Measurements from ENCODE around the gene FSHB.
A peak's percentile ranks its signal among the peaks of the same experiment; 100 is the strongest.

FSHB gene

GRCh38 chr11:30244265-30244664 is 13.5 kb downstream of the FSHB start:
- no peak overlapping the region for H3K4me3 ChIP-seq (ENCODE audit: low read length)
- no peak for TF ChIP-seq CTCF (conservative IDR thresholded peaks at IDR 0.05; ENCODE audit: low read depth, low read length)
- DNase-seq (ENCODE audit: low read depth): peak; percentile 72

- no peak for TF ChIP-seq CTCF (conservative IDR thresholded peaks at IDR 0.05; ENCODE audit: low read depth, low read length)
- H3K4me3 ChIP-seq (ENCODE audit: low read length): no peak overlapping the region
- no peak for DNase-seq (ENCODE audit: low read depth)
Observed at GRCh38 chr11:30245621-30246020, 14.8 kb downstream of the FSHB start.

GRCh38 chr11:30254307-30255298 is 23.8 kb downstream of the FSHB start:
- no peak overlapping the region for H3K4me3 ChIP-seq (ENCODE audit: low read length)
- DNase-seq (ENCODE audit: low read depth): no peak
- no peak for TF ChIP-seq CTCF (conservative IDR thresholded peaks at IDR 0.05; ENCODE audit: low read depth, low read length)

- no peak overlapping the region for H3K4me3 ChIP-seq (ENCODE audit: low read length)
- no peak for DNase-seq (ENCODE audit: low read depth)
- no peak for TF ChIP-seq CTCF (conservative IDR thresholded peaks at IDR 0.05; ENCODE audit: low read depth, low read length)
Observed at GRCh38 chr11:30255637-30256036, 24.8 kb downstream of the FSHB start.

GRCh38 chr11:30257058-30257457 is 26.2 kb downstream of the FSHB start:
- TF ChIP-seq CTCF (conservative IDR thresholded peaks at IDR 0.05; ENCODE audit: low read depth, low read length): no peak
- no peak for DNase-seq (ENCODE audit: low read depth)
- no peak overlapping the region for H3K4me3 ChIP-seq (ENCODE audit: low read length)

GRCh38 chr11:30258679-30259078 is 27.9 kb downstream of the FSHB start:
- TF ChIP-seq CTCF (conservative IDR thresholded peaks at IDR 0.05; ENCODE audit: low read depth, low read length): no peak
- no peak for DNase-seq (ENCODE audit: low read depth)

GRCh38 chr11:30260813-30261212 is 30.0 kb downstream of the FSHB start:
- DNase-seq (ENCODE audit: low read depth): no peak
- H3K4me3 ChIP-seq (ENCODE audit: low read length): no peak overlapping the region
- TF ChIP-seq CTCF (conservative IDR thresholded peaks at IDR 0.05; ENCODE audit: low read depth, low read length): no peak

More at GRCh38 chr11:30258679-30259078, 27.9 kb downstream of the FSHB start:
- no peak overlapping the region for H3K4me3 ChIP-seq (ENCODE audit: low read length)
